ENCODE data around the gene YBX2. TPM values are rescaled to one million over a fixed set of nuclear protein-coding genes. Genes with fewer than 3 reads are reported as not detected.

The YBX2 gene
- total RNA-seq, 2 donors from 2014 or later: 0.26 to 1.3 TPM

- DNase-seq: peak in 1 of 4 donors; percentile 29
- intact Hi-C loops (cut with DNase I): no loop called here
- H3K36me3 ChIP-seq (replicated peaks in 1 of 2; ENCODE audit: insufficient read depth in 1 of 2, low read depth in 2 of 2): no peaks in the 10 kb centered on the region
- no peak overlapping the region for H3K27ac ChIP-seq
- no peaks in the 10 kb centered on the region for H3K27me3 ChIP-seq
- 44 to 82% methylated on average over 3 to 11 of the region's 11 CpGs for WGBS, 2 donors
- no peaks in the 10 kb centered on the region for H3K9me3 ChIP-seq
- ATAC-seq: no peak
- peaks cover 32% of the 10 kb centered on the region for H3K4me1 ChIP-seq
- H3K4me3 ChIP-seq: no peak overlapping the region
- no peak for TF ChIP-seq CTCF (IDR thresholded peaks at IDR 0.05)
- TF ChIP-seq POLR2A (IDR thresholded peaks at IDR 0.05): no peak
Measured at GRCh38 chr17:7293159-7293558, 1.3 kb downstream of the YBX2 start.

- Histone ChIP-seq H3K27me3 (no peaks in the 10 kb centered on the region), H3K4me3 (no peak overlapping the region), H3K9me3 (no peaks in the 10 kb centered on the region), H3K36me3 (replicated peaks in 1 of 2; ENCODE audit: insufficient read depth in 1 of 2, low read depth in 2 of 2) (no peaks in the 10 kb centered on the region), H3K4me1 (peaks cover 32% of the 10 kb centered on the region), H3K27ac (no peak overlapping the region)
- intact Hi-C loops (cut with DNase I): no loop called here
- no peak for DNase-seq
- TF ChIP-seq CTCF (IDR thresholded peaks at IDR 0.05): no peak
- TF ChIP-seq POLR2A (IDR thresholded peaks at IDR 0.05): no peak
- 51 to 56% methylated on average over 2 to 6 of the region's 6 CpGs for WGBS, 2 donors
- no peak for ATAC-seq
Measured at GRCh38 chr17:7292729-7293128, 1.7 kb downstream of the YBX2 start.

GRCh38 chr17:7292194-7292593 lies 2.2 kb downstream of the YBX2 start:
- TF ChIP-seq CTCF (IDR thresholded peaks at IDR 0.05): no peak
- TF ChIP-seq POLR2A (IDR thresholded peaks at IDR 0.05): no peak
- Histone ChIP-seq H3K4me3 (no peak overlapping the region), H3K27ac (no peak overlapping the region), H3K27me3 (no peaks in the 10 kb centered on the region), H3K4me1 (peaks cover 32% of the 10 kb centered on the region), H3K36me3 (replicated peaks in 1 of 2; ENCODE audit: insufficient read depth in 1 of 2, low read depth in 2 of 2) (no peaks in the 10 kb centered on the region), H3K9me3 (no peaks in the 10 kb centered on the region)
- DNase-seq (no peak), ATAC-seq (no peak)
- intact Hi-C loops (cut with DNase I): no loop called here
- 65 to 85% methylated on average over 2 of the region's 2 CpGs for WGBS, 2 donors

GRCh38 chr17:7290685-7291084 lies 3.8 kb downstream of the YBX2 start:
- intact Hi-C loops (cut with DNase I): no loop called here
- no peaks in the 10 kb centered on the region for H3K36me3 ChIP-seq (replicated peaks in 1 of 2; ENCODE audit: insufficient read depth in 1 of 2, low read depth in 2 of 2)
- H3K27ac ChIP-seq: no peak overlapping the region
- DNase-seq (no peak), ATAC-seq (no peak)
- no peaks in the 10 kb centered on the region for H3K9me3 ChIP-seq
- H3K27me3 ChIP-seq: no peaks in the 10 kb centered on the region
- no peak overlapping the region for H3K4me3 ChIP-seq
- H3K4me1 ChIP-seq: peaks cover 21% of the 10 kb centered on the region
- TF ChIP-seq CTCF (IDR thresholded peaks at IDR 0.05) (no peak), POLR2A (IDR thresholded peaks at IDR 0.05) (no peak)
- WGBS, 2 donors: 80 to 83% methylated on average over 11 of the region's 11 CpGs

GRCh38 chr17:7290166-7290565 lies 4.3 kb downstream of the YBX2 start:
- no peaks in the 10 kb centered on the region for H3K9me3 ChIP-seq
- intact Hi-C loops (cut with DNase I): no loop called here
- no peak overlapping the region for H3K4me3 ChIP-seq
- TF ChIP-seq CTCF (IDR thresholded peaks at IDR 0.05) (no peak), POLR2A (IDR thresholded peaks at IDR 0.05) (no peak)
- H3K27me3 ChIP-seq: no peaks in the 10 kb centered on the region
- ATAC-seq (no peak), DNase-seq (no peak)
- WGBS, 2 donors: 89 to 93% methylated on average over 19 of the region's 19 CpGs
- no peak overlapping the region for H3K27ac ChIP-seq
- H3K4me1 ChIP-seq: peaks cover 16% of the 10 kb centered on the region
- no peaks in the 10 kb centered on the region for H3K36me3 ChIP-seq (replicated peaks in 1 of 2; ENCODE audit: insufficient read depth in 1 of 2, low read depth in 2 of 2)

Data from body of pancreas (tissue), 4 donors.